NAMALWA (cell line): ENCODE measurements around the gene MOB2.

Source experiments
- DNase-seq: peaks from one replicate; pipeline ENCODE4 v3.0.0-alpha.2; 2015; ENCODE audit warnings: low spot score

The MOB2 gene

GRCh38 chr11:1456596-1457325 lies 29.8 kb downstream of the MOB2 start:
- DNase-seq = no peak

DNA sequence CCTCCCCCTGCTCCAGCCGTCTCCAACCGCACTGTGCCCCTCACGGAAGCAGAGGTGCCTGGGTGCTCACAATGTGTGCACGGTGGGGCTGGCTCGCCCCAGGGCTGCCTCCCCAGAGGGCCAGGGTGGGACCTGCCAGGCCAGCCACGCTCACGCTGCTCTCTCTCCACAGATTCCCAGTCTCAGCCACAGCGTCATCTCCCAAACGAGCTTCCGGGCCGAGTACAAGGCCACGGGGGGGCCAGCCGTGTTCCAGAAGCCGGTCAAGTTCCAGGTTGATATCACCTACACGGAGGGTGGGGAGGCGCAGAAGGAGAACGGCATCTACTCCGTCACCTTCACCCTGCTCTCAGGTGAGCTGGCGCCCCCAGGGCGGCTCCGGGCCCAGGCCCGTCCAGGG lies 30.4 kb downstream of the MOB2 start:
- no peak for DNase-seq

DNA sequence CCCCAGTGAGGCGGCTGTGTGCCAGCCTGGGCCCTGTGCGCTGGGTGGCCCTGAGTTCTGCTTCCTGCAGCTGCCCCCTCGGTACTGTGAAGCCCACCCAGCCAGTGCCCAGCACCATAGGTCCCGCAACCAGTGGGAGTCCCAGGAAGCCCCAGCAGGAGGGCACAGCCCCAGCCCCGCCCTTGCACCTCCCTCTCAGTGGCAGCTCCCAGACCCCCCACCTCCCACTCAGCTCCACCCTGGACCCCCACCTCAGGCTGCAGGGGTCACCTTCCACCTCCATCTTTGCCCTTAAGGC lies 30.9 kb downstream of the MOB2 start:
- no peak for DNase-seq

- DNase-seq = no peak
Observed at GRCh38 chr11:1455032-1455762, 31.4 kb downstream of the MOB2 start.

DNA sequence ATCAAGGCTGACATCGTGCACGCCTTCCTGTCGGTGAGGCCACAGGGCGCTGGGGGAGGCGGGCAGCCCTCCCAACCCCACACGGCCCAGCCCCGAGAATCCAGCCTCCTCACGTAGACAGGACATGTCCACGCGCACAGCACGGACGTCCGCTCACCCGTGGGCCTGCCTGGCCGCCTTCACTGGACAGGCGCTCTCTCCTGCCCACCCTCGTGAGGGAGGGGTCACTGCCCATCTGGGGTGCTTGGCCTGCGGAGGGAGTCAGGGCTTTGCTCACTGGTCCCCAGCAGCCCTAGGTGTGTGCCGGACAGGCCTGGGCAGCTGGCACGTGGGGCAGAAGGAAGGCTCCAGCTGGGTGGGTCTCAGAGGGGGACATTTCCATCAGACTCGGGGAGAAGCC lies 32.0 kb downstream of the MOB2 start:
- DNase-seq = no peak

DNA sequence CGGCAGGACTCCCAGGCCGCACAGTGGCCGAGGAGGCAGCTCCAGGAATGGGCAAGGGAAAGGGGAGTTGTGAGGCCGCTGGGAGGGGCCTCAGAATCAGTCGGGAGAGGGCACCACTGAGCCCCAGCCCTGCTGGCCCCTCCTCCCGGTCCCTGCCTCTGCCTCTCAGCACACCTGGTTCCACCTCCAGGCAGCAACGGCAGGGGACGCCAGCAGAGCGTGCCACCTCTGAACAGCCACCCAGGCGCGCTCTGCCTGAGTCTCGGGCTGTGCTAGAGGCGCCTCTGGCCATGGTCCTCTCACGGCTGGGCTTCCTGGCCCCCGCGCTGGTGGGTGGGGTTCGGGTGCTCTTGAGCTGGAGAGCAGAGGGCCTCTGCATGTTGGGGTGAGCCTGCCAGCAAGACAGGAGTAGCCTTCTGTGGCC lies 33.0 kb downstream of the MOB2 start:
- peak; percentile 61 for DNase-seq

- no peak for DNase-seq
Observed at GRCh38 chr11:1452744-1453143, 33.8 kb downstream of the MOB2 start.

GRCh38 chr11:1451781-1452470 lies 34.7 kb downstream of the MOB2 start:
- no peak for DNase-seq

- DNase-seq = no peak
Observed at GRCh38 chr11:1450949-1451710, 35.4 kb downstream of the MOB2 start.

DNA sequence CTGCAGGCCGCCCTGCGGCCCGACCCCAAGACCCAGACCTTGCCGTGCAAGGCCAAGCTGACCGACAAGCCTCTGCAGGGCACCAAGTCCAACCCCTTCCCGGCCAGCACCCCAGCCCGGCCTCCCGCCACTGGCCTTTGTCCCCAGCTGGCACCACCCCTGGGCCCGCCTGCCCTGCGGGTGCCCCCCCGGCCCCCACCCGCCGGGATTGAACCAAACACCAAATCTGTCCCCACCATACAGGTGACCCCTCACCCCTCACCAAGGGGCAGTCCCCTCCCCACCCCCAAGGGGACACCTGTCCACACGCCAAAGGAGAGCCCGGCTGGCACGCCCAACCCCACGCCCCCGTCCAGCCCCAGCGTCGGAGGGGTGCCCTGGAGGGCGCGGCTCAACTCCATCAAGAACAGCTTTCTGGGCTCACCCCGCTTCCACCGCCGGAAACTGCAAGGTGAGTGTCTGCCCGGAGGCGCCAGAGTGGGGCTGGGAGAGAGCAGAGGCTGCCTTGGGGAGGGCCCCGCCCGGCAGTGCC lies 36.2 kb downstream of the MOB2 start:
- DNase-seq = no peak

- DNase-seq = no peak
Observed at GRCh38 chr11:1449490-1450243, 36.9 kb downstream of the MOB2 start.

- DNase-seq = no peak
Observed at GRCh38 chr11:1448882-1449281, 37.7 kb downstream of the MOB2 start.

- DNase-seq = no peak
Observed at GRCh38 chr11:1447845-1448825, 38.4 kb downstream of the MOB2 start.

DNA sequence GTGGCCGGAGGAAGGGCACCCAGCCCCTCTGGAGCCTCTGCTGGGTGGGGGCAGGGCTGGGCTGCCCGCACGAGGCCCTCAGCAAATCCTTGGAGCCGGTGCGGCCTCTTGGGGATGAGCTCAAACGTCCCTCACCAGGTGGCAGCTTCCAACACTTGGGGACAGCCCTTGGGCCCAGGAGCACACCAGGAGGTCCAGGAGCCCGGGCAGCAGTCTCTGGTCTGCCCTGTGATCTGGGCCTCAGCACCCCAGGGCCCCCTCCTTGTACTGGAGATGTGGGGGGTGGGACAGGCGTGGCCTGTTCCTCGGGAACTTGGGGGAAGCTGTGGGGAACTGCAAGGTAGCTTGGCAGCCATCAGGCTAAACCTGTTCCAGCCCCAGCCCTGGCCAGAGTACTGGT lies 40.0 kb downstream of the MOB2 start:
- DNase-seq = no peak

DNA sequence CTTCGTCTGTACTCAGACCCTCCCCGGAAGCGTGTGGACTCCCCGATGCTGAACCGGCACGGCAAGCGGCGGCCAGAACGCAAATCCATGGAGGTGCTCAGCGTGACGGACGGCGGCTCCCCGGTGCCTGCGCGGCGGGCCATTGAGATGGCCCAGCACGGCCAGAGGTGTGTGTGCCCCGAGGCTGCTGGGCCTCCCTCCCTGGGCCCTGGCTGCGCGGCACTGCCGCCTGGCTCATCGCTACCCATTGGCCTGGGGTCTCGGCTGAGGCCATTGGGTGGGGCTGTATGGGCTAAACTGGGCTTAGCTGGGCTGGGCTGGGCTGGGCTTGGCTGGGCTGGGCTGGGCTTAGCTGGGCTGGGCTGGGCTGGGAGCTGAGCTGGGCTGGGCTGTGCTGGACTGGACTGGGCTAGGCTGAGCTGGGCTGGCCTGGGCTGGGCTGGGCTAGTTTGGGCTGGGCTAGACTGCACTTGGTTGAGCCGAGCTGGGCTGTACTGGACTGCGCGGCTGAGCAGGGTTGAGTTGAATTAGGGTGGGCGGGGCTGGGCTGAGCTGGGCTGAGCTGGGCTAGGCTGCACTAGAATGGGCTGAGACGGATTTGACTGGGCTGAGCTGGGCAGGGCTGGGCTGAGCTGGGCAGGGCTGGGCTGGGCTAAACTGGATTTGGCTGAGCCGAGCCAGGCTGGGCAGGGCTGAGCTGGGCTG lies 40.7 kb downstream of the MOB2 start:
- no peak for DNase-seq

GRCh38 chr11:1444823-1445422 lies 41.7 kb downstream of the MOB2 start:
- DNase-seq = no peak

- DNase-seq = no peak
Observed at GRCh38 chr11:1444321-1444720, 42.3 kb downstream of the MOB2 start.

- no peak for DNase-seq
Observed at GRCh38 chr11:1443737-1444136, 42.8 kb downstream of the MOB2 start.

DNA sequence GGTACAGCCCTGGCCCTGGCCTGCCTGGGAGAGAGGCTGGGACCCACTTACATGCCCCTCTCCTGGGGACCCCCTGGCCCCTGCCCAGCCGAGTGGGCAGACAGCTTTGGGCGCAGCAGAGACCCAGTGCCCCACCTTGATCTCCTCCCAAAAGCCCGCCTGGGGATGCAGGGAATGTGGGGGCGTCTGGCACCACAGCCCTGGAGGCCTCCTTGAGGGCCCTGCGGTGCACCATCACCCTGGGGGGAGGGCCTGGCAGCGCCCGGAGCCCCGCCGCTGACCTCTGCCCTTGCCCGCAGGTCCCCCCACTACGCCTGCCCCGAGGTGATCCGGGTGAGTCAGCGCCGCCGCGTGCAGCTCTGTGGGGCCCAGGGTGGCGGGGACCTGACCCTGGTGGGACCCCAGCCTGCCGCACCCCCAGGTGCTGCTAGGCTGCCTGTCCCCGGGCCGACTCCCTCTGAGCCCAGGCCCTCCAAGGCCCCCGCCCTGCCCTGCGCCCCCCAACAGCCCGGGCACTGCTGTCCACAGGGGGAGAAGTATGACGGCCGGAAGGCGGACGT lies 43.7 kb downstream of the MOB2 start:
- DNase-seq = no peak
